Skin of body (tissue), 2 donors: ENCODE data around the gene BIRC6. TPM values are rescaled to one million over a fixed set of nuclear protein-coding genes. Genes with fewer than 3 reads are reported as not detected.
"Not testable (repeated sequence)": the region's sequence is repeated elsewhere in the genome, so short reads cannot be mapped to it uniquely, and the experiment has no call there.

Source experiments
- DNase-seq: peaks from one replicate; lab custom pipeline; 2025; lab: John Stamatoyannopoulos, UW
- total RNA-seq: library from RNA; depleted of rRNA; stranded (reverse); fragments of >200 nt; gene quantifications from one replicate; pipeline ENCODE4 v1.2.3, GENCODE V29; 2014

BIRC6 gene
- 191 TPM for total RNA-seq

DNA sequence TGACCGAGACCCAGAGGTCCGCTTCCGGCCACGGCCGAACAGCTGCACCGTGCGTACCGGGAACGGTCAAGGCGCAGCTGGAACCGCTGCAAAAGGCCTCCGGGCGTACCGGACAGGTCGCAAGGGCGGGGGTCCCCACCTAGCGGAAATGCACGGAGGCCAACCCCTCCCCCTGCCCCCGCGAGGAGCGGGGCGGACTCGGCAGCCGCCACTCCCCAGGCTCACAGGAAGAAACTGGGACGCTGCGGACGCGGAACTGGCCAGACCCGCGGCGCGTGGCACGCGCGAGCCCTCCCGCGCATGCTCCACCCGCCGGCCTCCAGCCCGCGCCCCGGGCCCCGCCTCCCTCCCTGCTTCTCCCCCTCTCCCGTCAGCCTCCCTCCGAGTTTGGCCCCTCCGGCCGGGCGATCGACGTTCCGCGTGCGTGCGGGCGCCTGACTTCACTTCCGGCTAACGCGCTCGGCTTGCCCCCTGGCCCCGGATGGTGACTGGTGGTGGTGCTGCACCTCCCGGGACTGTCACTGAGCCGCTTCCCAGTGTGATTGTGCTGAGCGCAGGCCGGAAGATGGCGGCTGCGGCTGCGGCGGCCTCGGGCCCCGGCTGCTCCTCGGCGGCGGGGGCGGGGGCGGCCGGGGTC lies at the start of gene BIRC6:
Gene BIRC6, plus strand, starts transcription at position 343 of the 637 bp plus-strand sequence. Its CDS starts 139 bp downstream, at position 482.
- DNase-seq: peak; percentile 95

GRCh38 chr2:32310577-32310976 lies 46.2 kb upstream of the BIRC6 start:
- DNase-seq: no peak

- DNase-seq: no peak
These were observed 41.9 kb upstream of the BIRC6 start for GRCh38 chr2:32314886-32315285.

DNA sequence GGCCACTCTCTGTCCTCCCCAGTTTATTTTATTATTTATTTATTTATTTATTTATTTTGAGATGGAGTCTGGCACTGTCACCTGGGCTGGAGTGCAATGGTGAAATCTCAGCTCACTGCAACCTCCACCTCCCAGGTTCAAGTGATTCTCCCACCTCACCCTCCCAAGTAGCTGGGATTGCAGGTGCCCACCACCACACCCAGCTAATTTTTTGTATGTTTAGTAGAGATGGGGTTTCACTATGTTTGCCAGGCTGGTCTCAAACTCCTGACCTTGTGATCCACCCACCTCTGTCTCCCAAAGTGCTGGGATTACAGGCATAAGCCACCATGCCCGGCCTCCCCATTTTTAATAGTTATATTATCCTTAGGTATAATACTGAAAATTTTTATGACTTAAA lies 28.1 kb upstream of the BIRC6 start:
- DNase-seq: not testable (repeated sequence)

- not testable (repeated sequence) for DNase-seq
These were observed 27.4 kb upstream of the BIRC6 start for GRCh38 chr2:32329180-32329980.

DNA sequence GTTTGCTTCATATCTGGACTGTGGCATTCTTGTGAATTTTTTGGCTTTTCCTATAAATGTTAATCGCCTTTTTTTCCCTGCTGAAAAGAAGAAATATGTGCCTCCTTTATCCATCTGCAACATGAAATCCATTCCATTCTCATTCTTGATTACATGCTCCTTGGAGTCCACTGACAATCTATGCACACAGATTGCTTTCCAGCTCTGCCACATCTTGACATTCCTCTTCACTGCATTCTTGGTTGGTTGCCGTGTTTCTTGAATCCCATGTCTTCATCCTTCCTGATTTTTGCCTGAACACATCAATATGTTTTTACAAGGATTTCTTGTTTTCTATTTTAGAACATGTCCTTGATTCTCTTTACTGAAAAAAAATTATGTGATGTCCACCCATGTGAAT lies 26.7 kb upstream of the BIRC6 start:
- peak; percentile 63 for DNase-seq

- DNase-seq: peak; percentile 43
These were observed 14.0 kb upstream of the BIRC6 start for GRCh38 chr2:32342801-32343200.

GRCh38 chr2:32350797-32351196 lies 6.0 kb upstream of the BIRC6 start:
- DNase-seq: not testable (repeated sequence)

DNA sequence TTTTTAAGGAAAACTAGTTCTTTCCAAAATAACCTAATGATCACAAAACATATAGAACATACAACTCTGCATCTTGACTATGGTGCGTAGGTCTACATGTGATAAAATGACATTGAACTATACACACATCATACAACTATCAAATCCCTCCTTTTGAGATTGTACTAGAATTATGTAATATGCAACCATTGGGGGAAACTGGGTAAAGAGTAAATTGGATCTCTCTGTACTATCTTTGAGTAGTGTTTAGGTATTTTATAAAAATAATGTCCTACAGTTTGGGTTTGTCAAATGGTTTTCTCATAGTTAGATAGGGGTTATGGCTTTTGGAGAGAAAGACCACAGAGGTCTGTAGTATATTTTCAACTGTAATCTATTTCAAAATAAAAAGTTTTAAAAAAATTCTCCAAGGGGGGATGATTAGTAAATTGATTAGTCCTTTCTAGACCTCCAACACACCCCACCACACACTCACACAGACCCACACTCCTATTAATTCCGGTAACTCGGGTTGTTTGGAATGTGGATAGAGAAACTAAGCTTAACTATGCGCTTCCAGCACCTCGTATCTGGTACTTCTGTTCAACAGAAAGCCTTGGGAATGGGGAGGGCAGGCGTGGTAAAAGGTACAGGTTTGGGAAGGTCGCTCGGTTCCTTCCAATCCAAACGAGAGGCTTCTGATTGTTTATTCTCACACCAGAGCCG lies 695 bp upstream of the BIRC6 start:
- DNase-seq: peak; percentile 67

- DNase-seq: peak; percentile 22
These were observed 691 bp downstream of the BIRC6 start for GRCh38 chr2:32357318-32358110.

GRCh38 chr2:32358111-32358482 lies 1.3 kb downstream of the BIRC6 start:
- peak; percentile 16 for DNase-seq

GRCh38 chr2:32360416-32360815 lies 3.6 kb downstream of the BIRC6 start:
- no peak for DNase-seq

DNA sequence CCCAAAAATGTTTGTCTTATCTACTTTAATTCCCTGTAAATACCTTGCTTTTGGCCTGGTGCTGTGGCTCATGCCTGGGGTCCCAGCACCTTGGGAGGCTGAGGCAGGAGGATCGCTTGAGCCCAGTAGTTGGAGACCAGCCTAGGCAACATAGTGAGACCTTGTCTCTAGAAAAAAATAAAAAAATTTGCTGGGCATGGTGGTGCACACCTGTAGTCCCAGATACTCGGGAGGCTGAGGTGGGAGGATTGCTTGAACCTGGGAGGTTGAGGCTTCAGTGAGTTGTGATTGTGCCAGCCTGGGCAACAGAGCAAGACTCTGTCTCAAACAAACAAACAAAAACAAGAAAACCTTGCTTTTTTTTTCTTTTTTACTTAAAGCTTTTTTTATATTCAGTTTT lies 6.2 kb downstream of the BIRC6 start:
- not testable (repeated sequence) for DNase-seq

GRCh38 chr2:32363597-32363996 lies 6.8 kb downstream of the BIRC6 start:
- DNase-seq: no peak

DNA sequence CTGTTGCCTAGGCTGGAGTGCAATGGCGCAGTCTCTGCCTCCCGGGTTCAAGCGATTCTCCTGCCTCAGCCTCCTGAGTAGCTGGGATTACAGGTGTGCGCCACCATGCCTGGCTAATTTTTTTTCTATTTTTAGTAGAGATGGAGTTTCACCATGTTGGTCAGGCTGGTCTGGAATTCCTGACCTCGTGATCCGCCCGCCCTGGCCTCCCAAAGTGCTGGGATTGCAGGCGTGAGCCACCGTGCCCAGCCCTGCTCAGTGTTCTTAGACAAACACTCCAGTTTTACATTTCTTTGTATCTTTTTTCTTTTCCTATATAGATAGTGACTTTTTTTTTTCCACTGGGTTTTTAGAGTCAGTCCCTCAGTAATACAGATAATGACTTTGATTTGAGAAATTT lies 7.5 kb downstream of the BIRC6 start:
- not testable (repeated sequence) for DNase-seq

DNA sequence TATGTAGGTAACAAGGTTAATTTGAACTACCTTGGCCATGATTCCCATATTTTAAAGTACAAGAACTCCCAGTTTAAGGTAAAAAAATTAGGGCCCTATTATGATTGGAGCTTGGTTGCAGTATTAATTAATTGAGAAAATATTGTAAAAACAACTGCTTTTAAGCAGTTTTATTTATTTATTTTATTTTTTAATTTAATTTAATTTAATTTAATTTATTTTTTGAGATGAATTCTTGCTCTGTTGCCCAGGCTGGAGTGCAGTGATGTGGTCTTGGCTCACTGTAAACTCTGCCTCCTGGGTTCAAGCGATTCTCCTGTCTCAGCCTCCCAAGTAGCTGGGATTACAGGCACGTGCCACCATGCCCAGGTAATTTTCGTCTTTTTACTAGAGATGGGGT lies 8.9 kb downstream of the BIRC6 start:
- DNase-seq: not testable (repeated sequence)

- no peak for DNase-seq
These were observed 9.8 kb downstream of the BIRC6 start for GRCh38 chr2:32366595-32366994.

GRCh38 chr2:32369222-32369621 lies 12.4 kb downstream of the BIRC6 start:
- DNase-seq: no peak

DNA sequence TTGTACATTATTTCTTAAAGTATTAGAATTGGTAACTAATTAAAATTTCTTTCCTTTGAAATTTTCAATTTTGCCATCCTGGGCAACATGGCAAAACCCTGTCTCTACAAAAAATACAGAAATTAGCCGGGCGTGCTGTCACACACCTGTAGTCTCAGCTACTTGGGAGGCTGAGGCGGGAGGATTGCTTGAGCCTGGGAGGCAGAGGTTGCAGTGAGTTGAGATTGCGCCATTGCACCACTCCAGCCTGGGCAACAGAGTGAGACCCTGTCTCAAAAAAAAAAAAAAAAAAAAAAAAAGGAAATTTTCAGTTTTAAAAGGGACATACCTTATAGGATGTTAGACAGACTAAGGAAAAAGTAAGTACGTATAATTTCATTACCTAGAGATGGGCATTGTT lies 14.1 kb downstream of the BIRC6 start:
- DNase-seq: not testable (repeated sequence)

DNA sequence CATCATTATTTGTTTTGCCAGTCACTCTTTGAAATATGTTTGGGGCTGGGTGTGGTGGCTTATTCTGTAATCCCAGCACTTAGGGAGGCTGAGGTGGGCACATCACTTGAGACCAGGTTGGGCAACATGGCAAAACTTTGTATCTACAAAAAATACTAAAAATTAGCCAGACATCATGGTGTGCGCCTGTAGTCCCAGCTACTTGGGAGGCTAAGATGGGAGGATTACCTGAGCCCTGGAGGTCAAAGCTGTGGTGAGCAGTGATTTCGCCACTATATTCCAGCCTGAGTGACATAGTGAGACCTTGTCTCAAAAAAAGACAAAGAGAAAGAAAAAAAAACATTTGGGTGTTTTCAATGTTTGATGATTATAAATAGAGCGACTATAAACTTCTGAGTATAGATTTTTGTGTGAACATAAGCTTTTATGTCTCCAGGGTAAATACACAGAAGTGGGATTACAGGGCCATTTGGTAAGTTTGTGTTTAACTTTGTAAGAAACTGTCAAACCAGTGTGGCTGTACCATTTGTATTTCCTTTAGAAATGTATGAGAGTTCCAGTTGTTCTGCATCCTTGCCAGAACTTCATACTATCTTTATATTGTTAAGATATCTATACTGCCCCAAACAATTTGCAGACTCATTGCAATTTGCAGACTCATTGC lies 15.8 kb downstream of the BIRC6 start:
- DNase-seq: no peak
